EL (cell line): ENCODE measurements around the gene FMOD.

Experiments
- DNase-seq: peaks from one replicate; pipeline ENCODE4 v3.0.0-alpha.2; 2016

FMOD gene

GRCh38 chr1:203351037-203351625 is at the start of gene FMOD:
FMOD (minus strand) TSS chr1:203351122; CDS start chr1:203348270, 2,852 bp downstream.
- DNase-seq: peak; percentile 25

GRCh38 chr1:203396595-203397194 is 45.8 kb upstream of the FMOD start:
- DNase-seq: no peak

DNA sequence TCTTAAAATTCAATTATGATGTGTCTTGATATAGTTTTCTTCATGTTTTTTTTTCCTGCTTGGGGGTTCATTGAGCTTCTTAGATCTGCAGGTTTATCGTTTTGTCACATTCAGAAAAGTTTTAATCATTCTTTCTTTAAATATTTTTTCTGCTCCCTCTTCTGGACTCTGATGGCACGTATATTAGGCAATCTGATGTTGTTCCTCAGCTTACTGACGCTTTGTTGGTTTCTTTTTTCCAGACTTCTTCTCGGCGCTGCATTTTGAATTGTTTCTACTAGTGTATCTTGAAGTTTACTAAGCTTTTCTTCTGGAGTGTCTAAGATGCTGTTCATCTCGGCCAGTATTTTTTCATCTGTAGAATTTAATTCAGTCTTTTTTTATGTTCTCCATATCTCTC is 44.8 kb upstream of the FMOD start:
- DNase-seq: no peak

- no peak for DNase-seq
Observed at GRCh38 chr1:203390298-203390697, 39.4 kb upstream of the FMOD start.

DNA sequence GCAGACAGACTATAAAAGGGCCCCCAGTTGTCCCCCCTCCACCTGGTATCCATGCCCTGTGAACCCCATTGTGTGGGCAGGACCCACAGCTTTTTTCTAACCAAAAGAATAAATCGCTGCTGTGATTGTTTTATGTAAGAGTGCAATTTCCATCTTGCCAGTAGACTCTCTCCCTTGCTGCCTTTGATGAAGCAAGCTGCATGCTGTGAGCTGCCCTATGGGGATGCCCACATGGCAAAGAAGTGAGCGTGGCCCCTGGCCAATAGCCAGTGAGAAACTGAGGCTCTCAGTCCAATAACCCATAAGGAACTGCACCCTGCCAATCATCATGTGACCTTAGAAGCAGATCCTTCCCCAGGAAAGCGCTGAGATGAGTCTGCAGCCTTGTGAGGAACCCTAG is 37.8 kb upstream of the FMOD start:
- no peak for DNase-seq

DNA sequence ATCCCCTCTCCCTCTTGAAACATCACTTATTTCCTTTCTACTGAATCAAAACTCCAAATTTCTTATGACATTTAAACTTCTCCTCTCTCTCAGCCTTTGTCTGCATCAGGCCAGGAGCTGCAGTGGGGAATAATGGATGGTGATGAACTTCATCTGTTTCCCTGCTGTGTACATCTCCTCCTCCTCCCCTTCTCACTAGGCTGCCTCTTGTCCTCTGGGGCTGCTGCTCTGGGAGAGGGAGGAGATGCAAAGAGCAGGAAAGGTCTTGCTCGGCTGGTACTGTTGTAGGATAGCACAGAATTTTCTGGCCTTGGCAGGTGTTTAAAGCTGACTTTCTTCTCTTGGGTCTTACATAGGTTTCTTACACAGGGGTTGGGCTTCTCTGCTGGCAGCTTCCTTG is 31.1 kb upstream of the FMOD start:
- DNase-seq: no peak

- no peak for DNase-seq
Observed at GRCh38 chr1:203381151-203381751, 30.3 kb upstream of the FMOD start.

GRCh38 chr1:203380420-203381150 is 29.7 kb upstream of the FMOD start:
- no peak for DNase-seq

GRCh38 chr1:203379825-203380224 is 28.9 kb upstream of the FMOD start:
- DNase-seq: no peak

GRCh38 chr1:203378556-203379245 is 27.8 kb upstream of the FMOD start:
- DNase-seq: no peak

DNA sequence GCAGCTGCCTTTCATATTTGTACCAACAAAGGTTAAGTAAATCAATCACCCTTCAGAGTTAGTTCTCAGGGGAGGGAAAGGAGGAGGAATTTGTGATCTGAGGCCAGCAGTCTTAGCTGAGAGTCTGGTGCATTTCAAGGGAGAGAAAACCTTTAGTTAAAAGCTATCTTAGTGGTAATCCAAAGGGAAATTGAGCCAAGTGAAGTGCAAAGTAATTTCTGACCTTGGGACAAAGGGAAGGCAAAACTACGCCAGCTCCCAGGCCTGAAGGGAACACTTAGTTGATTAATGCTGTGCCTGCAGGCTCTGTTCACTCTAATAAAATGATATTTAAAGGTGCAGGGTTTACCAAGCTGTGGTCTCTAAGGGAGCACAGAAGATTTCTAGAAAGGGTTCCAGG is 23.1 kb upstream of the FMOD start:
- no peak for DNase-seq

DNA sequence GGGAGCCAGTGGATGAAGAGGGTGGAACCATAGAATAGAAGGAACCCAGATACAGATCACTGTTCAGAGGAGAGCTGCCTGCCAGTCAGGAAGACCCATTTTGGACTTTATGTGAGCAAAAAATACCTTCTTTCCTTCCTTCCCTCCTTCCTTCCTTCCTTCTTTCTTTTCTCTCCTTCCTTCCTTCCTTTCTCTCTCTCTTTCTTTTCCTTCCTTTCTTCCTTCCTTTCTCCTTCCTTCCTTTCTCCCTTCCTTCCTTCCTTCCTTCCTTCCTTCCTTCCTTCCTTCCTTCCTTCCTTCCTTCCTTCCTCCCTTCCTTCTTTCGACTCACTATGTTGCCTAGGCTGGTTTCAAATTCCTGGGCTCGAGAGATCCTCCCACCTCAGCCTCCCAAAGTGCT is 22.1 kb upstream of the FMOD start:
- no peak for DNase-seq

DNA sequence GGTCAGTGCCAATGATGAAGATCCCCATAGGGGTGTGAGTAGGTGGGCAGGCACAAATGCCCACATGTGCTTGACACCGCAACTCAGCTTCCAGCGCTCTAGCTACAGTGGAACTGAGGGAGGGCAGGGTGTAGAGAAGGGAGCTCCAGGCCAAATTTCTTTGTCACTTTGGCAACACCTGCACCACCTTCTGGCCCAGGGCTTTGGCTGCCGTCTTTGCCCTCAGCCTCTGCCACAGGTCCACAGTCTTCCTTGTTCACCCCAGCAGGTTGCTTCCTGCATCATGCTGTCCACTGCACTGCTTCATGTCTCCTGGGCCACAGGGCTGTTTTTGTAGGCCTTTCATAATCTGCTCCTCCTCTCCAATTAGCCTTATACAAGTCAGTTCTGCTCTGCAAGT is 20.4 kb upstream of the FMOD start:
- no peak for DNase-seq

DNA sequence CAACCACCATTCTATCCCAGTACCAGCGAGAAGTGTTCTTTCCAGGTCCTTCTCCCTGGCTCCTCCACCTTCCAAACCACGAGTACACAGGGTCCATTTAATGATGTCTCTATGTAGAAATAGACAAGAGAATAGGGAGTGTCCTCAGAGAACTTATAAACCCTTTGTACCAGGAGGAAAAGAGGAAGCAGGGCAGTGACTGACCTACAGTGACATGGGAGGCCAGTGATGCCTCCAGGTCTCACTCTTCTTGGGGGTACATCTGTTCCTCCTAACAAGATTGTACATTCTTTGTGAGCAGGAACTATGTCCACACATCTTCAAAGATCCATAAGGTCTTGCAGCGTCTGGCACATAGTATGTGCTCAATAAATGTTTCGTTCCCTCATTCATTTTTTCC is 18.7 kb upstream of the FMOD start:
- no peak for DNase-seq

DNA sequence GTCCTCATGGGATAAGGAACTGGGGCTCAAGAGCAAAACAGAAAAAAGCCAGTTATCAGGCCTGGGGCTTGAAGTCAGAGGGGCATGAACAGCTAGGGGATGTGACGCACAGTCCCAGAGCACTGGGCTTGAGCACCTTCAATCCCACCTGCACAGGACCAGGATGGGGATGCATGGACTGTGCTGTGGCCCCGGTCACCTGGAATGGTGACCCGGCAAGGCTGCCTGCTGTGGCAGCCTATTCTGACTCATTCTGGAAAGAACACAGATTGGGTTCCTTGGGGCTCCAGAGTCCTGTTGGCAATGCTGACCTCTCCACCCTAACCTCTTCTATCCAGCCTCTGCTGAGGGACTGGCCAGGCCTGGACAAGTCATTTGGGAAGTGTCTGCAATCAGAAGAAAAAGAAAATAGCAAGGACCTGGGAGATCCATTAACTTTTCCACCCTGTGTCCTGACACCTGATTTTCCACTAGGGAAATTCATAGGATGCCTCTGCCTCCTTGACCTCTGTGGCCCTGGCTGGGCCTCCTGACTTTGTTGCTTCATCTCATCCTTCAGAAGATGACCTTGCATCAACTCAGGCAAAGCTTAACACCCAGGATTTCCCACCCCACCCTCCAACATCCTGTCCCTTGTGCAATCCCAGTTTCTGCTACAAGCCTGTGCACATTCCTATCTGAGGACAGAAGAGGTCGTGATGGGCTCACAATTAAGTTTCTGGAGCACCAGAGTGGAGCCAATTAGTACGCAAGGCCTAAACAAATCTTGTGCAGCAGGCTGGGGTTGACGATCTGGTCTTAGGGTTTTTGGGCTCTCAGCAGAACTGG is 17.9 kb upstream of the FMOD start:
- DNase-seq: peak; percentile 73

GRCh38 chr1:203367057-203367456 is 16.1 kb upstream of the FMOD start:
- no peak for DNase-seq

GRCh38 chr1:203366476-203366875 is 15.6 kb upstream of the FMOD start:
- DNase-seq: no peak

DNA sequence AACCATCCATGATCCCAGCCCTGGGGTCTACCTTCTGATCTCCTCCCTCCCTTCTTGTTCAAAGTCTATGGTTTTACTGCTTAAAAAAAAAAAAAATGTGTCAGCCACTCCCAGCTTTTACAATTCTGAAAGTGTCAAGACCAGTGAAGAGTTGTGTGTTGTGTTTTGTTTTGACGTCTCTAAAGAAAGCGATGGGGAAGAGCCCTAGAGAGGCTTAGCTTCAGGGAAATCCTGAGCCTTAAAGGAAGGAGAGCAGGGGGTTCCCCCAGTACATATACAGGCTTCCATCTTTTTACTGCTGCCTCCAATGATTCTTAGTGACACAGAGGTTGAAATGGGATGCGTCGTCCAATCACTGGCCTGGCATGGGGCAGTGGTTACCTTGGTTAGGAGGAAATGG is 13.9 kb upstream of the FMOD start:
- no peak for DNase-seq

- DNase-seq: no peak
Observed at GRCh38 chr1:203364094-203364801, 13.3 kb upstream of the FMOD start.

GRCh38 chr1:203362720-203363025 is 11.8 kb upstream of the FMOD start:
- DNase-seq: no peak

DNA sequence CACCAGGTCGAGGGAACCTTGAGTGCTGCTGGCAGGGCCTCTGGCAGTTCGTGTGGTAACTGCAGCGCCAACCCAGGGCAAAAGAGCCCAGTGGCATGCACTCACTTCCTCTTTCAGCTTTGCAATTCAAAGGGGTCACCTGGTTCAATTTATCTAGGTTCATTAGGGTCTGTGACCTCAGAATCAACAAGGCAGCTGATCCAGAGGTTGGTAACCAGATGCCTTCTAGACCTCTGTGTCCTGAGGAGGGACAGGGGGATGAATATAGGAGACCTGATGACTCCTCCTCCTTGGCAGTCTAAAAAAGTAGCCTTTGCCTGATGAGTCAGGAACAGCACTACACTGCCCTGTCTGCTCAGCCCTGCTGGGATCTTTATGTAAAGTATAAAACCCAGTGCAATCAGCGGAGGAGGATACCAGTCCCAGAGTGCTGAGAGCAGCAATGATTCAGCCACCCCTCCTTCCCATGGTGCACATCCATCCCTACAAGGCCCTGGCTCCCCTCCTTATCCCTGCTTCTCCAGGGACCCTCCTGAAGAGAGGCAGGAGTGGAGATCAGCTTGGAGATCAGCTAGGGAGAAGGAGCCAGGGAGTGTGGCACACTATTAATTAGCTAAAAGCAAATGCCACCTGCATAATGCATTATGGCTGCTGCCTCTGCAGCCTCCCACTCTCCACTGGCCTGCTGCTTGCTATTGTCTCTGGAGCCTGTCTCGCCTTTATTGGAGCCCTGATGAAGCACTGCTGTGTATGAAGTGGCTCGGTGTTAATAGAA is 11.2 kb upstream of the FMOD start:
- peak; percentile 52 for DNase-seq
